Measurements from ENCODE around the gene POLDIP3.

DNA sequence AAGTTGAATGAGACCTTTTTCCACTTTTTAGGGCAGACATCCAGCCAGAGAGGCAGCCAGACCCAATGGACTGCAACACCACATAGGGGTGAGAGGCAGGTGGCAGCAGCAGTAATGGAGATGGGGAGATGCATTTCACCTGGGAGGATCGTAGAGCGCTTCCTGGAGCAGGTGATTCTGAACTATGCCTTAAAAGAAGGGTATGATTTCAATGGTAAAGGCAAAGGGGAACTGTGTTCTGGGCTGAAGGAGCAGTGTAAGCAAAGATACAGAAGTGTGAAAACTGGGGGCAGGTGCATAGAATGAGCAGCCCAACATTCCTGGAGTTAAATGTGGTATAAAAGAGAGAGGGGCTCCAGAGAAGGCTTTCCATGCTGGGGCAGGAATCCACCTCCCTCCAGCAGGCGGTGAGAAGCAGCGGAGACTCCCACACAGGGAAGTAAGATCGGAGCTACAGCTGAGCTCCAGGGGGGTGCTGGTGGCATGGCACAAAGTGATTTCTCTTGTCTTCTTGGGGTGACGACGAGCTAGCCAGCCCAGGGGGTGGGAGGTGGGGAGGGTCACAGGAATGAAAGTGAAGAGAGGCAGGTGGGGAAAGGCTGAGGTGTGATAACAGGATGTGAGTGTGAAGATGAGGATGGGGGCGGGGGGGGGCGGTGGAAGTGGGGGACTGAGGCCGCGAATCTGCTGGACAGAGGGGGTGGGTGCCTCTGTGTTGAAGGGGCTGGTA, 65.2 kb downstream of the POLDIP3 start:
- no peak for TF ChIP-seq EP300 (IDR thresholded peaks at IDR 0.05)
- TF ChIP-seq, protein P1, sequence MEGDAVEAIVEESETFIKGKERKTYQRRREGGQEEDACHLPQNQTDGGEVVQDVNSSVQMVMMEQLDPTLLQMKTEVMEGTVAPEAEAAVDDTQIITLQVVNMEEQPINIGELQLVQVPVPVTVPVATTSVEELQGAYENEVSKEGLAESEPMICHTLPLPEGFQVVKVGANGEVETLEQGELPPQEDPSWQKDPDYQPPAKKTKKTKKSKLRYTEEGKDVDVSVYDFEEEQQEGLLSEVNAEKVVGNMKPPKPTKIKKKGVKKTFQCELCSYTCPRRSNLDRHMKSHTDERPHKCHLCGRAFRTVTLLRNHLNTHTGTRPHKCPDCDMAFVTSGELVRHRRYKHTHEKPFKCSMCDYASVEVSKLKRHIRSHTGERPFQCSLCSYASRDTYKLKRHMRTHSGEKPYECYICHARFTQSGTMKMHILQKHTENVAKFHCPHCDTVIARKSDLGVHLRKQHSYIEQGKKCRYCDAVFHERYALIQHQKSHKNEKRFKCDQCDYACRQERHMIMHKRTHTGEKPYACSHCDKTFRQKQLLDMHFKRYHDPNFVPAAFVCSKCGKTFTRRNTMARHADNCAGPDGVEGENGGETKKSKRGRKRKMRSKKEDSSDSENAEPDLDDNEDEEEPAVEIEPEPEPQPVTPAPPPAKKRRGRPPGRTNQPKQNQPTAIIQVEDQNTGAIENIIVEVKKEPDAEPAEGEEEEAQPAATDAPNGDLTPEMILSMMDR (IDR thresholded peaks at IDR 0.05) = no peak
- TF ChIP-seq POLR2A (IDR thresholded peaks at IDR 0.05) = no peak

Measured in gastroesophageal sphincter (tissue), 3 donors.